GM18861 (cell line): ENCODE results near the gene GPX7.
A peak's percentile ranks its signal among the peaks of the same experiment; 100 is the strongest.
"Not testable (repeated sequence)": the region's sequence is repeated elsewhere in the genome, so short reads cannot be mapped to it uniquely, and the experiment has no call there.

Experiments
- ATAC-seq: cut with Tn5 transposase; IDR thresholded peaks from one replicate; pipeline ENCODE4 v1.9.1; 2021; ENCODE audit not compliant: unreplicated experiment

Gene GPX7

GRCh38 chr1:52601991-52602855 lies at the start of gene GPX7:
Gene GPX7, plus strand, starts transcription at chr1:52602371. Its CDS starts 39 bp downstream, at chr1:52602410.
- no peak for ATAC-seq

GRCh38 chr1:52552505-52553361 lies 49.4 kb upstream of the GPX7 start, which contains the start of gene TUT4:
Gene TUT4, minus strand, starts transcription at chr1:52553092. Its CDS starts 26,812 bp downstream, at chr1:52526280.
- ATAC-seq: peak; percentile 30

GRCh38 chr1:52553362-52554266 lies 48.6 kb upstream of the GPX7 start:
- peak; percentile 39 for ATAC-seq

- ATAC-seq: no peak
Observed at GRCh38 chr1:52554267-52554640, 47.9 kb upstream of the GPX7 start.

GRCh38 chr1:52554756-52555155 lies 47.4 kb upstream of the GPX7 start:
- ATAC-seq: no peak

GRCh38 chr1:52556641-52557360 lies 45.4 kb upstream of the GPX7 start:
- ATAC-seq: no peak

- ATAC-seq: no peak
Observed at GRCh38 chr1:52558941-52559340, 43.2 kb upstream of the GPX7 start.

GRCh38 chr1:52559875-52560274 lies 42.3 kb upstream of the GPX7 start:
- ATAC-seq: no peak

- ATAC-seq: no peak
Observed at GRCh38 chr1:52562766-52563165, 39.4 kb upstream of the GPX7 start.

- no peak for ATAC-seq
Observed at GRCh38 chr1:52567943-52568342, 34.2 kb upstream of the GPX7 start.

- ATAC-seq: no peak
Observed at GRCh38 chr1:52569449-52570210, 32.5 kb upstream of the GPX7 start.

- ATAC-seq: no peak
Observed at GRCh38 chr1:52571783-52572182, 30.4 kb upstream of the GPX7 start.

- no peak for ATAC-seq
Observed at GRCh38 chr1:52572387-52572786, 29.8 kb upstream of the GPX7 start.

GRCh38 chr1:52574594-52574993 lies 27.6 kb upstream of the GPX7 start:
- ATAC-seq: no peak

- ATAC-seq: no peak
Observed at GRCh38 chr1:52576074-52576473, 26.1 kb upstream of the GPX7 start.

- not testable (repeated sequence) for ATAC-seq
Observed at GRCh38 chr1:52578066-52578465, 24.1 kb upstream of the GPX7 start.

- no peak for ATAC-seq
Observed at GRCh38 chr1:52579415-52579814, 22.8 kb upstream of the GPX7 start.

GRCh38 chr1:52580283-52580682 lies 21.9 kb upstream of the GPX7 start:
- no peak for ATAC-seq

- no peak for ATAC-seq
Observed at GRCh38 chr1:52582116-52582696, 20.0 kb upstream of the GPX7 start.
